ENCODE measurements around the gene RNGTT.

The RNGTT gene

DNA sequence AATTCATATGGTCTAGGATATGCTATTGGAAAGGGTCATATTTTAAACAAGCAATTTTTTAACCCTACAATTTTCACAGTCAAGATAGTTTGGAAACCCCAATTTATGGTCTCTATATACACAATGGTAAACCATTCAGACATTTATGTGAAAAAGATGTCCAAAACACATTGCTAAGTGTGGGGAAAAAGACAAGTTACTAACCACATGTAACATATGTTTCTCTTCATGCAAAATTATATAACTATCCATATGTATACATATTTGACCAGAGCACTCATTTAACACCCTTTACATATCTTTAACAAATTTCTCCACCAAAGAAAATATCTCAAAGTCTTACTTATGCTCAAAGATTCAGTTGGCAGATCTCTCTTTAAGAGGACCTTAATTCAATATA is 110.6 kb downstream of the RNGTT start:
- Histone ChIP-seq H3K27me3 (ENCODE audit: insufficient read depth, low read depth, severe bottlenecking) (no peaks in the 10 kb centered on the region), H3K36me3 (no peaks in the 10 kb centered on the region), H3K4me3 (ENCODE audit: low read depth, low read length) (no peak overlapping the region), H3K9me3 (ENCODE audit: severe bottlenecking) (no peaks in the 10 kb centered on the region), H3K27ac (no peak overlapping the region)
- DNase-seq, result no peak
- TF ChIP-seq, protein P1, sequence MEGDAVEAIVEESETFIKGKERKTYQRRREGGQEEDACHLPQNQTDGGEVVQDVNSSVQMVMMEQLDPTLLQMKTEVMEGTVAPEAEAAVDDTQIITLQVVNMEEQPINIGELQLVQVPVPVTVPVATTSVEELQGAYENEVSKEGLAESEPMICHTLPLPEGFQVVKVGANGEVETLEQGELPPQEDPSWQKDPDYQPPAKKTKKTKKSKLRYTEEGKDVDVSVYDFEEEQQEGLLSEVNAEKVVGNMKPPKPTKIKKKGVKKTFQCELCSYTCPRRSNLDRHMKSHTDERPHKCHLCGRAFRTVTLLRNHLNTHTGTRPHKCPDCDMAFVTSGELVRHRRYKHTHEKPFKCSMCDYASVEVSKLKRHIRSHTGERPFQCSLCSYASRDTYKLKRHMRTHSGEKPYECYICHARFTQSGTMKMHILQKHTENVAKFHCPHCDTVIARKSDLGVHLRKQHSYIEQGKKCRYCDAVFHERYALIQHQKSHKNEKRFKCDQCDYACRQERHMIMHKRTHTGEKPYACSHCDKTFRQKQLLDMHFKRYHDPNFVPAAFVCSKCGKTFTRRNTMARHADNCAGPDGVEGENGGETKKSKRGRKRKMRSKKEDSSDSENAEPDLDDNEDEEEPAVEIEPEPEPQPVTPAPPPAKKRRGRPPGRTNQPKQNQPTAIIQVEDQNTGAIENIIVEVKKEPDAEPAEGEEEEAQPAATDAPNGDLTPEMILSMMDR (IDR thresholded peaks at IDR 0.05; ENCODE audit: low read depth, low read length), result no peak

- TF ChIP-seq, protein P1 (IDR thresholded peaks at IDR 0.05; ENCODE audit: low read depth, low read length), result no peak
- no peak for DNase-seq
- H3K27ac ChIP-seq, result no peak overlapping the region
- no peaks in the 10 kb centered on the region for H3K27me3 ChIP-seq (ENCODE audit: insufficient read depth, low read depth, severe bottlenecking)
- no peaks in the 10 kb centered on the region for H3K36me3 ChIP-seq
- H3K4me3 ChIP-seq (ENCODE audit: low read depth, low read length), result no peak overlapping the region
- no peaks in the 10 kb centered on the region for H3K9me3 ChIP-seq (ENCODE audit: severe bottlenecking)
These were observed 111.4 kb downstream of the RNGTT start for GRCh38 chr6:88852000-88852399.

- Histone ChIP-seq H3K9me3 (ENCODE audit: severe bottlenecking) (no peaks in the 10 kb centered on the region), H3K36me3 (peaks cover 3% of the 10 kb centered on the region), H3K27ac (no peak overlapping the region), H3K27me3 (ENCODE audit: insufficient read depth, low read depth, severe bottlenecking) (no peaks in the 10 kb centered on the region), H3K4me3 (ENCODE audit: low read depth, low read length) (no peak overlapping the region)
- no peak for DNase-seq
- TF ChIP-seq, protein P1 (IDR thresholded peaks at IDR 0.05; ENCODE audit: low read depth, low read length), result no peak
These were observed 114.5 kb downstream of the RNGTT start for GRCh38 chr6:88848870-88849269.

DNA sequence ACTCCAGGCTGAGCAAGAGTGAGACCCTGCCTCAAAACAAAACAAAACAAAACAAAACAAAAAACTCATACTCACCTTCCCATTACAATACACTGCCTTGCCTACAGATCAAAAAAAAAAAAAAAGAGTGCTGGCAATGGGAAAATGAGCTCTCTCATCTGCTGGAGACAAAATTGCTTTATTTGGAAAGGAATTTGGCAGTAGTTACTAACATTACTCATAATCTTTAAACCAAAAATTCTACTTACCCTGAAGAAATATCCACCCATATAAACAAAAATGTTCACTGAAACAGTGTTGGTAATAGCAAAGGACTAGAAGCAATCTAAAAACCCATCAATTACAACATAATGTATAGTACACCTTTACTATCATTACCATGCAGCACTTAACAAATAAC is 120.4 kb downstream of the RNGTT start:
- no peak overlapping the region for H3K27ac ChIP-seq
- no peak for DNase-seq
- TF ChIP-seq, protein P1 (IDR thresholded peaks at IDR 0.05; ENCODE audit: low read depth, low read length), result no peak
- H3K4me3 ChIP-seq (ENCODE audit: low read depth, low read length), result no peak overlapping the region
- no peaks in the 10 kb centered on the region for H3K9me3 ChIP-seq (ENCODE audit: severe bottlenecking)
- peaks cover 9% of the 10 kb centered on the region for H3K36me3 ChIP-seq
- H3K27me3 ChIP-seq (ENCODE audit: insufficient read depth, low read depth, severe bottlenecking), result no peaks in the 10 kb centered on the region

- TF ChIP-seq, protein P1 (IDR thresholded peaks at IDR 0.05; ENCODE audit: low read depth, low read length), result no peak
- no peak for DNase-seq
- Histone ChIP-seq H3K27me3 (ENCODE audit: insufficient read depth, low read depth, severe bottlenecking) (no peaks in the 10 kb centered on the region), H3K4me3 (ENCODE audit: low read depth, low read length) (no peak overlapping the region), H3K27ac (no peak overlapping the region), H3K9me3 (ENCODE audit: severe bottlenecking) (no peaks in the 10 kb centered on the region), H3K36me3 (peaks cover 9% of the 10 kb centered on the region)
These were observed 121.1 kb downstream of the RNGTT start for GRCh38 chr6:88842320-88842719.

DNA sequence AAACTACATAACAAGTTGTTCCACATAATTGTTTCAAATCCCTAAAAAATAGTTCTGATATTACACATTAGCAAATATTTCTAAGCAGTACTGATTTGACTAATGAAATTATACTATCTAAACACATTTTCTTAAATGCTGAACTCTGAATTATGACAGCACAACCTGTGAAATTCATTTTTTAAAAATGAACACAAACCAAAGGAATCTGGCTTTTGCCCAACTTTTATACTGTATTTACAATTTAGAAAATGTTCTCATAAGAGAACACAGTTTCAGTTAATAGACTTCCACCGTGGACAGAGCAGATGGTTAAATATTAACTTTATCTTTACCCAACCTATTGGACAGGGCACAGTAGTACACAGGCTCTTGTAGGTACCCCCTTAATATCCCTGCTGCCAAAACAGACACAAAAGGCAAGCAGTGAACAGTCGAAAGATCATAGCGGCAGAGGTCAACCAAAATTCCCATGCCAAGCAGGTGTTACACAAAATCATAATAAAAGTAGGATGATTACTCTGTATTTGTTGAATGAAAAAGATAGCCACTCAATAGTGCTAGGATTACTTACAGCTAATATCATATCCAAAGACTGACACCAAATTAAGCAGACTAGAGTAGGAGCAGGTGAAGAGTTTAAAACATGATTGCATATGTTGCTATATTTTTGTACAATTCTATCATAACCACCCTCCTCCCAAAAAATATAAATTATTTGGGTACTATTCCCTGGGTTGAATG is 122.5 kb downstream of the RNGTT start:
- peaks cover 9% of the 10 kb centered on the region for H3K36me3 ChIP-seq
- no peaks in the 10 kb centered on the region for H3K27me3 ChIP-seq (ENCODE audit: insufficient read depth, low read depth, severe bottlenecking)
- no peak overlapping the region for H3K4me3 ChIP-seq (ENCODE audit: low read depth, low read length)
- TF ChIP-seq, protein P1 (IDR thresholded peaks at IDR 0.05; ENCODE audit: low read depth, low read length), result no peak
- no peaks in the 10 kb centered on the region for H3K9me3 ChIP-seq (ENCODE audit: severe bottlenecking)
- no peak for DNase-seq
- H3K27ac ChIP-seq, result no peak overlapping the region

All from WERI-Rb-1 (cell line).